Fibroblast of lung (primary cell): ENCODE data around the gene LRIF1. TPM values are rescaled to one million over a fixed set of nuclear protein-coding genes. Genes with fewer than 3 reads are reported as not detected.

Experiments
- DNase-seq, 2 donors: peaks; one replicate each; pipeline versions ENCODE4 v3.0.0 to v3.0.0-alpha.2; 2010; ENCODE audit warnings: low read depth in 2 of 2
- H2AFZ ChIP-seq: 2 replicates; pipeline ENCODE4 v1.5.1; 2012; ENCODE audit warnings: low read length, control low read depth, inconsistent platforms
- H3K27ac ChIP-seq: 2 replicates; pipeline ENCODE4 v1.5.1; 2011; ENCODE audit warnings: low read length, control low read depth; ENCODE audit not compliant: insufficient read depth
- H3K27me3 ChIP-seq: 2 replicates; pipeline ENCODE4 v1.5.1; 2011; ENCODE audit warnings: mild to moderate bottlenecking, low read length; ENCODE audit not compliant: control insufficient read depth, insufficient read depth
- H3K36me3 ChIP-seq: 2 replicates; pipeline ENCODE4 v1.5.1; 2011; ENCODE audit warnings: low read length; ENCODE audit not compliant: control insufficient read depth, insufficient read depth
- H3K4me1 ChIP-seq: 2 replicates; pipeline ENCODE4 v1.5.1; 2011; ENCODE audit warnings: low read length; ENCODE audit not compliant: control insufficient read depth, insufficient read depth; ENCODE audit errors: extremely low read depth
- H3K4me2 ChIP-seq: 2 replicates; pipeline ENCODE4 v1.5.1; 2011; ENCODE audit warnings: low read length, control low read depth; ENCODE audit not compliant: insufficient read depth; ENCODE audit errors: extremely low read depth
- H3K4me3 ChIP-seq, 4 experiments: fragments of 200-600 bp in 1 of 4; sonication (generic) in 1 of 4; replicated peaks in 1 of 4; 2 replicates each; pipeline ENCODE4 v1.5.1; 2011 to 2016; ENCODE audit warnings: low read length in 4 of 4, low read depth in 3 of 4, mild to moderate bottlenecking in 3 of 4, control low read depth in 2 of 4, inconsistent platforms in 1 of 4, mixed read lengths in 1 of 4; ENCODE audit not compliant: insufficient read depth in 1 of 4; ENCODE audit errors: control extremely low read depth in 1 of 4
- H3K79me2 ChIP-seq: 2 replicates; pipeline ENCODE4 v1.5.1; 2012; ENCODE audit warnings: mild to moderate bottlenecking, low read length, inconsistent platforms; ENCODE audit not compliant: control insufficient read depth, insufficient read depth
- H3K9ac ChIP-seq: 2 replicates; pipeline ENCODE4 v1.5.1; 2011; ENCODE audit warnings: mild to moderate bottlenecking, low read length, control low read depth; ENCODE audit not compliant: insufficient read depth
- H3K9me3 ChIP-seq: 2 replicates; pipeline ENCODE4 v1.5.1; 2012; ENCODE audit warnings: low read depth, low read length; ENCODE audit not compliant: control insufficient read depth, insufficient read depth
- H4K20me1 ChIP-seq: 2 replicates; pipeline ENCODE4 v1.5.1; 2011; ENCODE audit warnings: low read length; ENCODE audit not compliant: control insufficient read depth, insufficient read depth; ENCODE audit errors: extremely low read depth
- CTCF ChIP-seq, 2 donors: IDR thresholded peaks in 1 of 2; conservative IDR thresholded peaks in 1 of 2; 1 replicate in 1 of 2; 2 replicates in 1 of 2; pipeline ENCODE4 v1.5.1; 2011 to 2012; ENCODE audit warnings: low read length in 2 of 2, control low read depth in 1 of 2, inconsistent platforms in 1 of 2, low read depth in 1 of 2, mild to moderate bottlenecking in 1 of 2
- EZH2 ChIP-seq: IDR thresholded peaks from 2 replicates; pipeline ENCODE4 v1.5.1; 2012; ENCODE audit warnings: low read length, control low read depth, mild to moderate bottlenecking; ENCODE audit errors: missing control alignments
- polyA plus RNA-seq, 2 donors: library from polyadenylated mRNA; depleted of rRNA in 1 of 2; stranded (reverse) in 1 of 2; unstranded in 1 of 2; fragments of >200 nt; gene quantifications; 2 replicates each; pipeline ENCODE4 v1.2.1, GENCODE V29; 2011 to 2012; ENCODE audit warnings: missing spikeins in 1 of 2
- total RNA-seq: library from RNA; depleted of rRNA; stranded (reverse); fragments of >200 nt; gene quantifications from 2 replicates; pipeline ENCODE4 v1.2.1, GENCODE V29; 2014

Gene LRIF1
- total and polyA plus RNA-seq, 2 donors (not counting 1 experiment from before 2014, with no cell fraction given): 11.9 to 17.2 TPM

DNA sequence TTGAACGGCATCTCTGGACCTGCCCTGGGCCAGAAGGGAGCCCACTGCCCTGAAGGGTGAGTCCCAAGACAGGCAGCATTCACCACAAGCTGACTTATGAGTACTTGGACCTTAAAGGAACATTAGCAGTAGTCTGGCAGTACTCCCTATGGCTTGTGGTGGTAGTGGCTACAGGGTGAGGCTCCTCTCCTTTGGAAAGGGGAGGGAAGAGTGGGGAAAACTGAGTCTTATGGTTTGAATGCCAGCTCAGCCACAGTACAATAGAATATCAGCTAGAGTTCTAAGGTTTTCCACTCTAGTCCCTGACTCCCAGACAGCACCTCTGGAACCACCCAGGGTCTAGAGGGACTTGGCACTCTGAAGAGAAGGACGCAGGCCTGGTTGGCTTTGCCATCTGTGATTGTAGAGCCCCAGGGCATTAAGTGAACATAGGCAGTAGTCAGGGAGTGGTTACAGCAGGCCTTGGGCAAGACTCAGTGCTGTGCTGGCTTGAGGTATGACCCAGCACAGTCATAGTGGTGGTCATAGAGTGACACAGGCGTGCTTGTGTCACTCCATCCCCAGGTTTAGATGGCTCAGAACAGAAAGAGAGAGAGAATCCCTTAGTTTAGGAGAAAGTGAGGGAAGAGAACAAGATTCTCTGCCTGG lies 59.7 kb downstream of the LRIF1 start:
- no peak overlapping the region for H3K4me3 ChIP-seq
- H3K27ac ChIP-seq: no peak overlapping the region
- no peaks in the 10 kb centered on the region for H4K20me1 ChIP-seq
- no peaks in the 10 kb centered on the region for H3K9me3 ChIP-seq
- no peaks in the 10 kb centered on the region for H3K4me1 ChIP-seq
- H3K9ac ChIP-seq: no peak overlapping the region
- H2AFZ ChIP-seq: no peak overlapping the region
- H3K36me3 ChIP-seq: no peaks in the 10 kb centered on the region
- no peaks in the 10 kb centered on the region for H3K27me3 ChIP-seq
- DNase-seq: no peak
- H3K4me2 ChIP-seq: no peak overlapping the region
- H3K79me2 ChIP-seq: no peaks in the 10 kb centered on the region
- TF ChIP-seq EZH2 (no peak), CTCF (conservative IDR thresholded peaks at IDR 0.05 in 1 of 2, IDR thresholded peaks at IDR 0.05 in 1 of 2; ENCODE audit: low read depth in 1 of 2, low read length in 2 of 2) (no peak)

GRCh38 chr1:110902820-110903463 lies 60.8 kb downstream of the LRIF1 start:
- Histone ChIP-seq H3K36me3 (no peaks in the 10 kb centered on the region), H3K9ac (no peak overlapping the region), H3K4me3 (no peak overlapping the region), H4K20me1 (no peaks in the 10 kb centered on the region), H3K4me1 (no peaks in the 10 kb centered on the region), H3K79me2 (no peaks in the 10 kb centered on the region), H3K4me2 (no peak overlapping the region), H2AFZ (no peak overlapping the region), H3K27me3 (no peaks in the 10 kb centered on the region), H3K27ac (no peak overlapping the region), H3K9me3 (no peaks in the 10 kb centered on the region)
- DNase-seq: no peak
- TF ChIP-seq EZH2 (no peak), CTCF (conservative IDR thresholded peaks at IDR 0.05 in 1 of 2, IDR thresholded peaks at IDR 0.05 in 1 of 2; ENCODE audit: low read depth in 1 of 2, low read length in 2 of 2) (no peak)

DNA sequence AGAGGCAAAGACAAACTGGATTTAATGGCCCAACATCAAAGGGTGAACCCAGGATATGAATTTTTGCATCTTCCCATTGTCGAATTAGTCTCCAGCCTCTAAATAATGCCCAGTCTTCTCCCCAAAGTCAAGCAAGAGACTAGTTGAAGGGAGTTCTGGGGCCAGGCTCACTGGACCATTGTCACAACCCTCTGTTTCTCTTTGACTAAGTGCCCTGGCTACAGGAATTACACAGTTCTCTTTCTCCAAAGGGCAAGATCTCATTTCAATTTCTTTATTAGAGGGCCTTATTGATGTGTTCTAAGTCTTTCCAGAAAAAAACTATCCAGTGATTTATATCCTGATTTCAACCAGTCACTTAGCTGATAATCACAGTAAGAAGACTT lies 64.3 kb downstream of the LRIF1 start:
- no peaks in the 10 kb centered on the region for H3K4me1 ChIP-seq
- no peak overlapping the region for H3K9ac ChIP-seq
- TF ChIP-seq EZH2: no peak
- no peak for TF ChIP-seq CTCF (conservative IDR thresholded peaks at IDR 0.05 in 1 of 2, IDR thresholded peaks at IDR 0.05 in 1 of 2; ENCODE audit: low read depth in 1 of 2, low read length in 2 of 2)
- H3K36me3 ChIP-seq: no peaks in the 10 kb centered on the region
- H3K27ac ChIP-seq: no peak overlapping the region
- DNase-seq: no peak
- no peak overlapping the region for H3K4me2 ChIP-seq
- H3K9me3 ChIP-seq: no peaks in the 10 kb centered on the region
- no peaks in the 10 kb centered on the region for H4K20me1 ChIP-seq
- H2AFZ ChIP-seq: no peak overlapping the region
- no peaks in the 10 kb centered on the region for H3K27me3 ChIP-seq
- H3K4me3 ChIP-seq: no peak overlapping the region
- no peaks in the 10 kb centered on the region for H3K79me2 ChIP-seq
